ENCODE data around the gene CHD2. TPM values are rescaled to one million over a fixed set of nuclear protein-coding genes. Genes with fewer than 3 reads are reported as not detected.
A peak's percentile ranks its signal among the peaks of the same experiment; 100 is the strongest.

CHD2 gene
- total and polyA plus RNA-seq, 7 donors: 16.0 to 108 (median 75.9) TPM

GRCh38 chr15:92936693-92937092 lies 36.6 kb downstream of the CHD2 start:
- H3K27me3 ChIP-seq: no peaks in the 10 kb centered on the region
- DNase-seq: no peak
- intact Hi-C loops (cut with DNase I): no loop called here
- 74 to 79% methylated on average over 2 of the region's 2 CpGs for WGBS, 2 donors
- H3K4me3 ChIP-seq: no peak overlapping the region
- H3K9me3 ChIP-seq: no peaks in the 10 kb centered on the region
- H3K36me3 ChIP-seq: peaks cover 25 to 96% (median 42%) of the 10 kb centered on the region in 4 donors
- peaks cover 0 to 33% (median 12%) of the 10 kb centered on the region in 4 donors for H3K4me1 ChIP-seq
- TF ChIP-seq, protein P1, sequence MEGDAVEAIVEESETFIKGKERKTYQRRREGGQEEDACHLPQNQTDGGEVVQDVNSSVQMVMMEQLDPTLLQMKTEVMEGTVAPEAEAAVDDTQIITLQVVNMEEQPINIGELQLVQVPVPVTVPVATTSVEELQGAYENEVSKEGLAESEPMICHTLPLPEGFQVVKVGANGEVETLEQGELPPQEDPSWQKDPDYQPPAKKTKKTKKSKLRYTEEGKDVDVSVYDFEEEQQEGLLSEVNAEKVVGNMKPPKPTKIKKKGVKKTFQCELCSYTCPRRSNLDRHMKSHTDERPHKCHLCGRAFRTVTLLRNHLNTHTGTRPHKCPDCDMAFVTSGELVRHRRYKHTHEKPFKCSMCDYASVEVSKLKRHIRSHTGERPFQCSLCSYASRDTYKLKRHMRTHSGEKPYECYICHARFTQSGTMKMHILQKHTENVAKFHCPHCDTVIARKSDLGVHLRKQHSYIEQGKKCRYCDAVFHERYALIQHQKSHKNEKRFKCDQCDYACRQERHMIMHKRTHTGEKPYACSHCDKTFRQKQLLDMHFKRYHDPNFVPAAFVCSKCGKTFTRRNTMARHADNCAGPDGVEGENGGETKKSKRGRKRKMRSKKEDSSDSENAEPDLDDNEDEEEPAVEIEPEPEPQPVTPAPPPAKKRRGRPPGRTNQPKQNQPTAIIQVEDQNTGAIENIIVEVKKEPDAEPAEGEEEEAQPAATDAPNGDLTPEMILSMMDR (IDR thresholded peaks at IDR 0.05): no peak
- TF ChIP-seq POLR2AphosphoS5 (IDR thresholded peaks at IDR 0.05): no peak
- no peak for TF ChIP-seq EP300 (IDR thresholded peaks at IDR 0.05)
- no peak for TF ChIP-seq POLR2A (IDR thresholded peaks at IDR 0.05)
- H3K27ac ChIP-seq: no peak overlapping the region

GRCh38 chr15:92937901-92938300 lies 37.8 kb downstream of the CHD2 start:
- Histone ChIP-seq H3K4me3 (no peak overlapping the region), H3K27ac (no peak overlapping the region), H3K27me3 (no peaks in the 10 kb centered on the region), H3K9me3 (no peaks in the 10 kb centered on the region), H3K36me3 (peaks cover 26 to 96% (median 47%) of the 10 kb centered on the region in 4 donors), H3K4me1 (peaks cover 0 to 33% (median 12%) of the 10 kb centered on the region in 4 donors)
- intact Hi-C loops (cut with DNase I): no loop called here
- TF ChIP-seq POLR2A (IDR thresholded peaks at IDR 0.05): no peak
- DNase-seq: no peak

- intact Hi-C loops (cut with DNase I): no loop called here
- H3K36me3 ChIP-seq: peaks cover 26 to 96% (median 50%) of the 10 kb centered on the region in 4 donors
Observed at GRCh38 chr15:92938387-92938786, 38.3 kb downstream of the CHD2 start.

GRCh38 chr15:92941668-92942067 lies 41.5 kb downstream of the CHD2 start:
- TF ChIP-seq, protein P1 (IDR thresholded peaks at IDR 0.05): no peak
- TF ChIP-seq EP300 (IDR thresholded peaks at IDR 0.05): no peak
- TF ChIP-seq POLR2A (IDR thresholded peaks at IDR 0.05): no peak
- TF ChIP-seq POLR2AphosphoS5 (IDR thresholded peaks at IDR 0.05): no peak
- Histone ChIP-seq H3K4me3 (no peak overlapping the region), H3K9me3 (no peaks in the 10 kb centered on the region), H3K27me3 (no peaks in the 10 kb centered on the region), H3K4me1 (peaks cover 0 to 23% (median 10%) of the 10 kb centered on the region in 4 donors), H3K36me3 (peaks cover 25 to 97% (median 65%) of the 10 kb centered on the region in 4 donors), H3K27ac (no peak overlapping the region)
- intact Hi-C loops (cut with DNase I): no loop called here
- DNase-seq: no peak
- 91 to 96% methylated on average over 1 of the region's 1 CpG for WGBS, 2 donors

More at GRCh38 chr15:92938387-92938786, 38.3 kb downstream of the CHD2 start:
- no peaks in the 10 kb centered on the region for H3K9me3 ChIP-seq
- no peak overlapping the region for H3K27ac ChIP-seq
- peaks cover 0 to 33% (median 12%) of the 10 kb centered on the region in 4 donors for H3K4me1 ChIP-seq
- no peak overlapping the region for H3K4me3 ChIP-seq
- no peak for DNase-seq
- H3K27me3 ChIP-seq: no peaks in the 10 kb centered on the region
- TF ChIP-seq, protein P1 (IDR thresholded peaks at IDR 0.05): peak in 1 of 4 experiments; percentile 27
- no peak for TF ChIP-seq POLR2AphosphoS5 (IDR thresholded peaks at IDR 0.05)
- 91 to 96% methylated on average over 2 of the region's 2 CpGs for WGBS, 2 donors

- TF ChIP-seq POLR2AphosphoS5 (IDR thresholded peaks at IDR 0.05): no peak
- TF ChIP-seq, protein P1 (IDR thresholded peaks at IDR 0.05): no peak
- Histone ChIP-seq H3K9me3 (no peaks in the 10 kb centered on the region), H3K4me3 (no peak overlapping the region), H3K4me1 (peaks cover 0 to 13% (median 3%) of the 10 kb centered on the region in 4 donors), H3K36me3 (peaks cover 35 to 97% (median 73%) of the 10 kb centered on the region in 4 donors), H3K27ac (no peak overlapping the region), H3K27me3 (no peaks in the 10 kb centered on the region)
- no peak for DNase-seq
- 96 to 98% methylated on average over 3 of the region's 3 CpGs for WGBS, 2 donors
- intact Hi-C loops (cut with DNase I): no loop called here
Observed at GRCh38 chr15:92942706-92943105, 42.6 kb downstream of the CHD2 start.

All from sigmoid colon (tissue), 7 donors.